ENCODE measurements around the gene MYO18B.
"Not testable (repeated sequence)": the region's sequence is repeated elsewhere in the genome, so short reads cannot be mapped to it uniquely, and the experiment has no call there.

MYO18B gene

DNA sequence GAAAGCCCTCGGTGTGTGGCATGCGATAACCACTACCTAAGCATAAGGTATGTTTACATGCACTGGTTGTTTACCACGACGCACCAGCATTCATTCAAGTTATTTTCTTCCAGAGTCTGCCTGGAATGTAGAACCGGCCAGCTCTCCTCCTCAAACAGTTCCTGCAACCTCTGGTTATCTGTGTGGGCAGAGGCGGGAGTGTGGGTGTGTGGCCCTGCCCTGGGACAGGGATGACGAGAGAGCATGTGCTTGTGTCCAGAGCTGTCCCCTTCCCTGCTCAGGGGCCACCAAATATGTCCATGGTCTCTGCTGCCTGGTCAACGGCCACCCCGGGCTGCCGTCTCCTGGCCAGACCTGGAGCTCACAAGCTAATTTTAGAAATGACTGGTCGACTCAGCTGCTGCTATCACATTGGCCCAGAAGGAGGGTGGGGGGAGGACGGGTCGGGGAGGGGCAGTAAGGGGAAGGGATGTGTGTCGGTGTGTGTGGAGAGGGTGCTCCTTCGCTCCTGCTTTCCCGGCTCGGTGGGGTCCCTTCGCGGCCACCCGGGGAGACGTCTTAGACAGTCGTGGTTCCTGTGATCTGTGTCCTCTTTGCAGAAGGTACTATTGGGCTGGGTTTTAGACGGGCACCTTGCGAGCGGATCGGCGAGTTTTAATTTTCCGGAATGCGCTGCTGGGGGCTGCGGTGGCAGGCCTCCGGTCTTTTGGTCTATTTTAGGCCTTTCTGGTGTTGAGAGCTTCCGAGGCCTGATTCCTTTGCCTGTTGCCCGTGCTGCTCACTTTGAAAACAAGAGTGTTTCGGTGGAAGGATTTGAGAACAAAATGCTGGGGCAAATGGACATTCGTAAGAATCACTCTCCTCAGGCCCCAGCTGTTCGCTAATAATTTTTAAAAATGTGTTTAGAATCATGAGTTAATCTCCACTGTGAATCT, at the start of gene MYO18B:
MYO18B (plus strand) TSS at position 497 of the 935 bp plus-strand sequence. CDS start 18,905 bp downstream, outside the sequence.
- DNase-seq = no peak

GRCh38 chr22:25692397-25693267, 49.4 kb upstream of the MYO18B start:
- DNase-seq = no peak

- no peak for DNase-seq
Observed at GRCh38 chr22:25693268-25693565, 48.8 kb upstream of the MYO18B start.

GRCh38 chr22:25694196-25694907, 47.6 kb upstream of the MYO18B start:
- no peak for DNase-seq

DNA sequence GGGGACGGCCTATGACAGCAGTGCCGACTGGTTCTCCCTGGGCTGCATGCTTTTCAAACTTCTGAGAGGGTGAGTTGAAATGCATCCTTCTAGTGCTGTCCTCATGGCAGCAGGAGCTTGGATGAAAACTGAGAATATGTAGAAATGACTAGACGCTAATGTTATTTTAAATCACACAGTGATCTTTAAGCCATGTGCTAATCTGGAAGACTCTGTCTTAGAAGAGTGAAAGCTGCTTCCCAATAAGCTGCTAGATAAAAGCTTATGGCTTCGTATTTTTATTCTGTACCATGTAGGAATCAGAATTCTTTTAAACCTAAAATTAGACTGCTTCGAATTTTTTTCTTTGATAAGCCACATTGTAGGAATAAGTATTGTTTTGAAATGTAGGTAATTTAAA, 46.8 kb upstream of the MYO18B start:
- DNase-seq = no peak

GRCh38 chr22:25696763-25697162, 45.2 kb upstream of the MYO18B start:
- no peak for DNase-seq

DNA sequence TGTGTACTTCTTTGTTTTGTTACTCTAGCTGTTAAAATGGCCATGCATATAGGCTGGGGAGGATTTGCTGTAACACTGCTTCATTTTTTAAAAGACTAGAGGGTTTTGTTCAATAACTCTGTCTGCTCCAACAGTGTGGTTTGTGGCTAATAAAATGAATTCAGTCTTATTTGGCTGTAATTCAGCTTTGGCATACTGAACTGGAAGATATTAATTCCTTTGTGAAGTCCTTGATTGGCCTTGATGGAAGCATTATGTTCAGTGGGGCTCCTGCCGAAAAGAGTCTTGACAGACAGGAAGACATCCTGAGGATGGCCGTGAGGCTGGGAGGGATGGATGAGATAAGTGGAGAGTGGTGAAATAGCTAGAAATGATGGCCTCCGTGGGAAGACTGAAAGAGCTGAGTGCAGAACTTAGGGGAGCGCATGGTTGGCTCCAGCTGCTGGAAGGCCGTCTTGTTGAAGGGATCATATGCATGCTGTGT, 44.8 kb upstream of the MYO18B start:
- peak in 1 of 51 donors; percentile 25 for DNase-seq

GRCh38 chr22:25697978-25698377, 44.0 kb upstream of the MYO18B start:
- DNase-seq = no peak

DNA sequence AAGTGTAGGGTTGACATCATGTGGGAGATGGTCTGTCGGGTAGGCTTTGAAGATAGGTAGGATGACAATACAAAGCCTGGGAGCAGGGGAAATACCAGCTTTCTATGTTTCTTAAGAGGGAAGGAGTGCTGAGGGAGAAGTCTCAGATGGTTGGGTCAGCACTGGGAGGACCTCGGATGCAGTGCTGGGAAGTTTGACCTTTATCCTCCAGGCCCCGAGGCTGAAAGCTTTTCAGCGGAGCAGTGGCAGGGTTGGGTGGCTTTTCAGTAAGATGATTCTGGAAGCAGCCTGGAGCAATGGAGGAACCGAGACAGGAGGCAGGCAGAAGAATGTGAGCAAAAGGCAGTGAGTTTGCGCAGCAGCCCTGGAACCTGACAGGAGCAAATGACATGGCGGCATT, 43.5 kb upstream of the MYO18B start:
- DNase-seq = no peak

- no peak for DNase-seq
Observed at GRCh38 chr22:25698978-25699377, 43.0 kb upstream of the MYO18B start.

GRCh38 chr22:25701056-25701780, 40.8 kb upstream of the MYO18B start:
- DNase-seq = peak in 21 of 51 donors; percentile 3 to 61 (median 24)

DNA sequence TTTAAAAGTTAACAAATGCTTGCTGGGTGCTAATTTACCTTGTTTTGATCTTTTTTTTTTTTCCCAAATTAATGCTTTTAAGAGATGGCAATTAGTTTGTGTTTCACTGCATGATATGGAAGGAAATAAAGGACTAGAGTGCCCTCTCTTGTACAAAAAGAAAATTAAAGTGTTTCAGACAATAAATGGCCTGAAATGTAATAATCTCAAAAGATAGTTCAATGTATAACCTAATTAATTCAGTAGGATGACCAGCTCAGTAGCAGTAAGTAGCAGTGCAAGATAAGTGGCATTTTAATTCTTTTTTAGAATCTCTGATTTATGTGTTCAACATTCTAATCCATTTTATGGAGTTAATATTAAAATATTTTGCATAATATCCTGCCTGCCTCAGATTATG, 39.9 kb upstream of the MYO18B start:
- no peak for DNase-seq

- no peak for DNase-seq
Observed at GRCh38 chr22:25702571-25703167, 39.3 kb upstream of the MYO18B start.

DNA sequence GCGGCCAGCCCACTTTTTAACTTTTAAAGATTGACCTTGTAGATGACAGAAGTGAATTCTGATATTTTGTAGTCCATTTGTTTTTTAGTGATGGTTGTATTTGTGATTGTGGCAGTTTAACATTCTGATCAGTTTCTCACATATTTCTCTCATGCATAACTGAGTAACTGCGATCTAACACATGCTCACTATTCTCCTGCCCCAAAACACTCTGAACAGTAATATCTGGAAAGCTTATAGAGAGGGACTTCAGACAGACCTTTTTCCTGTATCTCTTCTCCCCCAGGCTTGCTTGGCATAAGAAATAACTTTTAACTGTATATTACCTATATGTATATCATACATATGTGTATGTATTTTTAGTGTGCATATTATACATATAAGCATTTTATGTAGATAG, 37.3 kb upstream of the MYO18B start:
- no peak for DNase-seq

DNA sequence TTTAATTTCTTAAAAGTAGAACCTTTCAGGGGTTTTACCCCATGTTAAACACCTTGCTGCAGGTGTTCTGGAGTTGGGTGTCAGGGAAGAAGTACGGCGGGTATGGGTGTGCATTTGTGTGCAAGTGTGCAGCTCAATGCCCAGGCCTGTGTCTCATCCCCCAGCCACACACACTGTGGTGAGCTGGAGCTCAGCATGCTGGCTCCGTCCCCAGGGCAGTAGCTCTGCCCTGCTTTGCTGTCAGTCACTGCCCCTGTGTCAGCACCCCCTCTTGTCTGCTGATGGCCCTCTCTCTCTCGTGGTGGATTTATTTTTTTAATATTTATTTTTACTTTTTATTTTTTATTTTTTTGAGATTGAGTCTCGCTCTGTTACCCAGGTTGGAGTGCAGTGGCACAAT, 35.8 kb upstream of the MYO18B start:
- DNase-seq = no peak

DNA sequence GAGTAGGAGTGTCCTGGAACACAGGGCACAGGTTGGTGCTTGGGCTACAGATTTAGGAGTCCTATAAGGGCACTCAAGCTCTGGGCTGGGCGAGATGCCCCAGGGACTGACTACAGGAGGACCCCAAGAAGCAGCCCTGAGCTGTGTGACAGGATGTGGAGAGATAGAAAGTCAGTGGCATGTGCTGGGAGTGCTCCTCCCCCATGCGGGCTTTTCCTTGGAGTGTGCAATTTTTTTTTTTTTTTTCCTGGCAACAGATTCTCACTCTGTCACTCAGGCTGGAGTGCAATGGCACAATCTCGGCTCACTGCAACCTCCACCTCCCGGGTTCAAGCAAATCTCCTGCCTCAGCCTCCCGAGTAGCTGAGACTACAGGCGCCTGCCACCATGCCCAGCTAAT, 33.6 kb upstream of the MYO18B start:
- DNase-seq = not testable (repeated sequence)

GRCh38 chr22:25709758-25710157, 32.2 kb upstream of the MYO18B start:
- DNase-seq = no peak

GRCh38 chr22:25710501-25710900, 31.5 kb upstream of the MYO18B start:
- DNase-seq = no peak

GRCh38 chr22:25711491-25711890, 30.5 kb upstream of the MYO18B start:
- no peak for DNase-seq

- no peak for DNase-seq
Observed at GRCh38 chr22:25712661-25713400, 29.2 kb upstream of the MYO18B start.
